BLaER1 treated with 17β-estradiol and CSF1 and Interleukin-3, amounts not matched to agents 10 nM and 100 nM (cell line): Measurements from ENCODE around the gene AFF3.

Source experiments
- H3K27ac ChIP-seq, 11 experiments: shearing (Covaris generic); formaldehyde crosslinking; 2 replicates each; pipeline ENCODE4 v1.8.1; 2022
- H3K27me3 ChIP-seq, 11 experiments: shearing (Covaris generic); formaldehyde crosslinking; 2 replicates each; pipeline ENCODE4 v1.8.1; 2022
- H3K36me3 ChIP-seq, 11 experiments: shearing (Covaris generic); formaldehyde crosslinking; 2 replicates each; pipeline ENCODE4 v1.8.1; 2022
- H3K4me1 ChIP-seq, 10 experiments: shearing (Covaris generic); formaldehyde crosslinking; 2 replicates each; pipeline ENCODE4 v1.8.1; 2022
- H3K4me2 ChIP-seq, 11 experiments: shearing (Covaris generic); formaldehyde crosslinking; 2 replicates each; pipeline ENCODE4 v1.8.1; 2022
- H3K4me3 ChIP-seq, 10 experiments: shearing (Covaris generic); formaldehyde crosslinking; 2 replicates each; pipeline ENCODE4 v1.8.1; 2022
- H3K9ac ChIP-seq, 11 experiments: shearing (Covaris generic); formaldehyde crosslinking; 2 replicates each; pipeline ENCODE4 v1.8.1; 2022
- H3K9me3 ChIP-seq, 11 experiments: shearing (Covaris generic); formaldehyde crosslinking; replicated peaks in 1 of 11; 2 replicates each; pipeline ENCODE4 v1.8.1; 2022
- H4K20me1 ChIP-seq, 11 experiments: shearing (Covaris generic); formaldehyde crosslinking; 2 replicates each; pipeline ENCODE4 v1.8.1; 2022
- Cebpa-rat ChIP-seq, 11 experiments: shearing (Covaris generic); IDR thresholded peaks; 2 replicates each; pipeline ENCODE4 v1.8.1; 2022

Gene AFF3

GRCh38 chr2:99793022-99793421 is 349.4 kb downstream of the AFF3 start:
- no peaks in the 10 kb centered on the region for H3K27me3 ChIP-seq
- H3K36me3 ChIP-seq, result peaks cover 0 to 22% (median 12%) of the 10 kb centered on the region in 11 experiments; a peak in 10 of 22 replicates
- no peak overlapping the region for H3K4me3 ChIP-seq
- H3K27ac ChIP-seq, result no peak overlapping the region
- H3K4me2 ChIP-seq, result peak overlapping the region in 3 of 11 experiments; percentile 6 to 40 (median 31); a peak in 4 of 22 replicates
- H3K9ac ChIP-seq, result no peak overlapping the region
- no peaks in the 10 kb centered on the region for H4K20me1 ChIP-seq
- H3K4me1 ChIP-seq, result peaks cover 0 to 71% (median 6%) of the 10 kb centered on the region in 10 experiments; a peak in 11 of 20 replicates
- TF ChIP-seq Cebpa-rat (IDR thresholded peaks at IDR 0.05), result no peak
- peaks cover 17 to 40% (median 25%) of the 10 kb centered on the region in 11 experiments for H3K9me3 ChIP-seq

GRCh38 chr2:99789849-99790248 is 352.5 kb downstream of the AFF3 start:
- H3K9ac ChIP-seq, result peak overlapping the region in 2 of 11 experiments; percentile 8 to 41; a peak in 2 of 22 replicates
- peaks cover 5 to 98% (median 14%) of the 10 kb centered on the region in 10 experiments; a peak in 15 of 20 replicates for H3K4me1 ChIP-seq
- 0 out of 22 replicates have a peak, but pooled peaks cover 0 to 3% (median 0%) of the 10 kb centered on the region in 11 experiments for H4K20me1 ChIP-seq
- TF ChIP-seq Cebpa-rat (IDR thresholded peaks at IDR 0.05), result no peak
- peaks cover 0 to 20% (median 4%) of the 10 kb centered on the region in 11 experiments; a peak in 6 of 22 replicates for H3K36me3 ChIP-seq
- H3K27ac ChIP-seq, result peak overlapping the region in 3 of 11 experiments; percentile 34 to 68 (median 48); a peak in 4 of 22 replicates
- H3K9me3 ChIP-seq, result peaks cover 0 to 10% (median 0%) of the 10 kb centered on the region in 11 experiments; a peak in 3 of 22 replicates
- H3K27me3 ChIP-seq, result no peaks in the 10 kb centered on the region
- peak overlapping the region in 3 of 11 experiments; percentile 66 to 74 (median 73); a peak in 6 of 22 replicates for H3K4me2 ChIP-seq
- H3K4me3 ChIP-seq, result no peak overlapping the region

- H3K27me3 ChIP-seq, result no peaks in the 10 kb centered on the region
- no peak for TF ChIP-seq Cebpa-rat (IDR thresholded peaks at IDR 0.05)
Measured at GRCh38 chr2:99787769-99788382, 354.5 kb downstream of the AFF3 start.

GRCh38 chr2:99786636-99787390 is 355.6 kb downstream of the AFF3 start:
- no peak for TF ChIP-seq Cebpa-rat (IDR thresholded peaks at IDR 0.05)

More at GRCh38 chr2:99787769-99788382, 354.5 kb downstream of the AFF3 start:
- Histone ChIP-seq H3K4me2 (peak overlapping the region in 3 of 11 experiments; percentile 41 to 74 (median 68); a peak in 5 of 22 replicates), H3K9ac (no peak overlapping the region), H3K36me3 (peaks cover 0 to 22% (median 4%) of the 10 kb centered on the region in 11 experiments; a peak in 6 of 22 replicates), H3K4me3 (no peak overlapping the region), H3K4me1 (peaks cover 5 to 100% (median 15%) of the 10 kb centered on the region in 10 experiments; a peak in 15 of 20 replicates), H3K9me3 (peaks cover 0 to 10% (median 0%) of the 10 kb centered on the region in 11 experiments; a peak in 2 of 22 replicates), H4K20me1 (0 out of 22 replicates have a peak, but pooled peaks cover 0 to 3% (median 0%) of the 10 kb centered on the region in 11 experiments), H3K27ac (peak overlapping the region in 1 of 11 experiments; percentile 71; a peak in 1 of 22 replicates)

GRCh38 chr2:99784946-99785345 is 357.4 kb downstream of the AFF3 start:
- no peak overlapping the region for H3K4me3 ChIP-seq
- H3K27ac ChIP-seq, result peak overlapping the region in 5 of 11 experiments; percentile 7 to 71 (median 58); a peak in 8 of 22 replicates
- H4K20me1 ChIP-seq, result 0 out of 22 replicates have a peak, but pooled peaks cover 0 to 3% (median 0%) of the 10 kb centered on the region in 11 experiments
- no peak for TF ChIP-seq Cebpa-rat (IDR thresholded peaks at IDR 0.05)
- peak overlapping the region in 4 of 11 experiments; percentile 18 to 49 (median 40); a peak in 6 of 22 replicates for H3K9ac ChIP-seq
- peak overlapping the region in 4 of 11 experiments; percentile 46 to 85 (median 71); a peak in 8 of 22 replicates for H3K4me2 ChIP-seq
- H3K9me3 ChIP-seq, result peaks cover 0 to 5% (median 2%) of the 10 kb centered on the region in 11 experiments; a peak in 7 of 22 replicates
- H3K27me3 ChIP-seq, result no peaks in the 10 kb centered on the region
- H3K36me3 ChIP-seq, result peaks cover 0 to 15% (median 0%) of the 10 kb centered on the region in 11 experiments; a peak in 3 of 22 replicates
- peaks cover 5 to 92% (median 15%) of the 10 kb centered on the region in 10 experiments; a peak in 15 of 20 replicates for H3K4me1 ChIP-seq

More at GRCh38 chr2:99786636-99787390, 355.6 kb downstream of the AFF3 start:
- 0 out of 22 replicates have a peak, but pooled peaks cover 0 to 3% (median 0%) of the 10 kb centered on the region in 11 experiments for H4K20me1 ChIP-seq
- H3K36me3 ChIP-seq, result peaks cover 0 to 22% (median 5%) of the 10 kb centered on the region in 11 experiments; a peak in 6 of 22 replicates
- H3K27ac ChIP-seq, result peak overlapping the region in 1 of 11 experiments; percentile 71; a peak in 2 of 22 replicates
- no peak overlapping the region for H3K9ac ChIP-seq
- peaks cover 0 to 10% (median 0%) of the 10 kb centered on the region in 11 experiments; a peak in 2 of 22 replicates for H3K9me3 ChIP-seq
- H3K27me3 ChIP-seq, result no peaks in the 10 kb centered on the region
- H3K4me2 ChIP-seq, result peak overlapping the region in 3 of 11 experiments; percentile 68 to 85 (median 74); a peak in 5 of 22 replicates
- no peak overlapping the region for H3K4me3 ChIP-seq
- H3K4me1 ChIP-seq, result peaks cover 5 to 99% (median 15%) of the 10 kb centered on the region in 10 experiments; a peak in 15 of 20 replicates

- Histone ChIP-seq H3K4me1 (peaks cover 2 to 90% (median 12%) of the 10 kb centered on the region in 10 experiments; a peak in 14 of 20 replicates), H3K9me3 (peaks cover 0 to 12% (median 8%) of the 10 kb centered on the region in 11 experiments; a peak in 17 of 22 replicates), H3K4me3 (no peak overlapping the region), H4K20me1 (0 out of 22 replicates have a peak, but pooled peaks cover 0 to 3% (median 0%) of the 10 kb centered on the region in 11 experiments), H3K27me3 (no peaks in the 10 kb centered on the region), H3K4me2 (peak overlapping the region in 3 of 11 experiments; percentile 68 to 85 (median 74); a peak in 6 of 22 replicates), H3K27ac (peak overlapping the region in 1 of 11 experiments; percentile 71; a peak in 2 of 22 replicates), H3K36me3 (peaks cover 0 to 15% (median 3%) of the 10 kb centered on the region in 11 experiments; a peak in 4 of 22 replicates), H3K9ac (no peak overlapping the region)
- no peak for TF ChIP-seq Cebpa-rat (IDR thresholded peaks at IDR 0.05)
Measured at GRCh38 chr2:99784282-99784681, 358.1 kb downstream of the AFF3 start.

GRCh38 chr2:99780276-99780675 is 362.1 kb downstream of the AFF3 start:
- no peak overlapping the region for H3K9ac ChIP-seq
- no peak overlapping the region for H3K4me3 ChIP-seq
- H3K9me3 ChIP-seq, result peaks cover 10 to 36% (median 24%) of the 10 kb centered on the region in 11 experiments; a peak in 20 of 22 replicates
- H3K27me3 ChIP-seq, result no peaks in the 10 kb centered on the region
- H3K4me1 ChIP-seq, result peaks cover 10 to 78% (median 19%) of the 10 kb centered on the region in 10 experiments; a peak in 16 of 20 replicates
- TF ChIP-seq Cebpa-rat (IDR thresholded peaks at IDR 0.05), result no peak
- H3K4me2 ChIP-seq, result peak overlapping the region in 3 of 11 experiments; percentile 44 to 71 (median 67); a peak in 5 of 22 replicates
- H3K36me3 ChIP-seq, result peaks cover 0 to 29% (median 6%) of the 10 kb centered on the region in 11 experiments; a peak in 6 of 22 replicates
- 0 out of 22 replicates have a peak overlapping the region, but pooled peaks of 1 of the 11 experiments have one; percentile 4 for H3K27ac ChIP-seq
- H4K20me1 ChIP-seq, result no peaks in the 10 kb centered on the region

- Histone ChIP-seq H3K27me3 (no peaks in the 10 kb centered on the region), H3K9me3 (peaks cover 10 to 46% (median 33%) of the 10 kb centered on the region in 11 experiments; a peak in 20 of 22 replicates), H3K9ac (no peak overlapping the region), H4K20me1 (no peaks in the 10 kb centered on the region), H3K4me2 (no peak overlapping the region), H3K4me3 (no peak overlapping the region), H3K27ac (no peak overlapping the region), H3K4me1 (peaks cover 10 to 78% (median 17%) of the 10 kb centered on the region in 10 experiments; a peak in 14 of 20 replicates), H3K36me3 (peaks cover 0 to 37% (median 6%) of the 10 kb centered on the region in 11 experiments; a peak in 7 of 22 replicates)
- no peak for TF ChIP-seq Cebpa-rat (IDR thresholded peaks at IDR 0.05)
Measured at GRCh38 chr2:99779276-99779675, 363.1 kb downstream of the AFF3 start.
